A673 (cell line): ENCODE data around the gene ISG15.

ENCODE experiments used
- CTCF ChIP-seq: fragments of 300-800, 200-600 bp; sonication (generic); conservative IDR thresholded peaks from 2 replicates; pipeline ENCODE4 v1.5.1; 2017; ENCODE audit warnings: low read depth, mild to moderate bottlenecking, antibody characterized with exemption, low read length, moderate library complexity, mixed read lengths
- EZH2 ChIP-seq: fragments of 200-600 bp; sonication (generic); IDR thresholded peaks from 2 replicates; pipeline ENCODE4 v1.6.1; 2017; ENCODE audit warnings: borderline replicate concordance, low read depth, mild to moderate bottlenecking, mixed read lengths, antibody characterized with exemption, low read length; ENCODE audit not compliant: poor library complexity, severe bottlenecking

- no peak for TF ChIP-seq CTCF
- no peak for TF ChIP-seq EZH2
These were observed 788 bp downstream of the ISG15 start for GRCh38 chr1:1013922-1014648.
